ENCODE data around the gene MROH2A. TPM values are rescaled to one million over a fixed set of nuclear protein-coding genes. Genes with fewer than 3 reads are reported as not detected.

The MROH2A gene
- total RNA-seq, 1 donor from 2014 or later: not detected

DNA sequence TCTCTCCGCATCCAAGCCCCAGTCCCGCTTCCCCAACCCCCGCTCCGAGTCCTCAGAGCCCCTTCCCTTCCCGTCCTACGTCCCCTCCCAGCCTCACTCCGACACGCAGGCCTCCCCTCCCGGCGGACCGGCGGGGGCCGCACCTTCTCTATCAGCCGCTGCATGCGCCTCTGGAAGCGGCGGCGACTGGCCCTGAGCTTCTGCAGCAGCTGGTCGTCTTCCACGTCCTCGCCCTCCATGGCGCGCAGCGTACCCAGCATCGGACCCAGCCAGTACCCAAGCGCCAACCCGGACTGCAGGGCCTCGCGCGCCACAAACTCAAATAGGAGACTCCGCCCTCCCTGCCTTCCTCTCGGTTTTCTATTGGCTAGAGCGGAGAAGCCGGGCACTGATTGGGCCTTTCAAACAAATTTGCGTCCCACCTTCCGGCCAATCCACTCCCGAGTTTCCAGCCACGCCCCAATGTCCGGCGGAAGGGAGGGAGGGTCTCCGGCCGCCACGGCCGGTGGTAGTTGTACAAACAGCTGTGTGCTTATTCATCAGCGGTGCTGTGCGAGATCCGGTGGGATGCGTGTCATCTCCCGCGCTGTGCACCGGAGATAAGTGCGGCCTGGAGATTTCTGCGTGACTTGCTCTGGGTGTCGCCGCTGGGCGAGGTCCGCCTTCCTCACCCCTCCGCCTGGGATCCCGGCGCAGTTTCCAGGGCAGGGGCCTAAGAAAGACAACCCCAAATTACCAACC lies 76.3 kb downstream of the MROH2A start, which contains the start of gene HJURP:
TSS of gene HJURP (minus strand) at position 295 of the 741 bp plus-strand sequence. CDS start at position 260, 35 bp downstream.
- Mint-ChIP-seq H3K36me3 (ENCODE audit: unreplicated experiment) (no peaks in the 10 kb centered on the region), H3K4me3 (ENCODE audit: unreplicated experiment) (peak within 1 kb of the TSS; percentile 98), H3K27ac (ENCODE audit: unreplicated experiment) (peak within 1 kb of the TSS; percentile 93), H3K4me1 (ENCODE audit: low read depth, unreplicated experiment) (peaks cover 6% of the 10 kb centered on the region), H3K9me3 (ENCODE audit: unreplicated experiment) (no peaks in the 10 kb centered on the region), H3K27me3 (ENCODE audit: unreplicated experiment) (peaks cover 4% of the 10 kb centered on the region)
- peak; percentile 92 for DNase-seq
- TF ChIP-seq, protein P1, sequence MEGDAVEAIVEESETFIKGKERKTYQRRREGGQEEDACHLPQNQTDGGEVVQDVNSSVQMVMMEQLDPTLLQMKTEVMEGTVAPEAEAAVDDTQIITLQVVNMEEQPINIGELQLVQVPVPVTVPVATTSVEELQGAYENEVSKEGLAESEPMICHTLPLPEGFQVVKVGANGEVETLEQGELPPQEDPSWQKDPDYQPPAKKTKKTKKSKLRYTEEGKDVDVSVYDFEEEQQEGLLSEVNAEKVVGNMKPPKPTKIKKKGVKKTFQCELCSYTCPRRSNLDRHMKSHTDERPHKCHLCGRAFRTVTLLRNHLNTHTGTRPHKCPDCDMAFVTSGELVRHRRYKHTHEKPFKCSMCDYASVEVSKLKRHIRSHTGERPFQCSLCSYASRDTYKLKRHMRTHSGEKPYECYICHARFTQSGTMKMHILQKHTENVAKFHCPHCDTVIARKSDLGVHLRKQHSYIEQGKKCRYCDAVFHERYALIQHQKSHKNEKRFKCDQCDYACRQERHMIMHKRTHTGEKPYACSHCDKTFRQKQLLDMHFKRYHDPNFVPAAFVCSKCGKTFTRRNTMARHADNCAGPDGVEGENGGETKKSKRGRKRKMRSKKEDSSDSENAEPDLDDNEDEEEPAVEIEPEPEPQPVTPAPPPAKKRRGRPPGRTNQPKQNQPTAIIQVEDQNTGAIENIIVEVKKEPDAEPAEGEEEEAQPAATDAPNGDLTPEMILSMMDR (IDR thresholded peaks at IDR 0.05; ENCODE audit: partially characterized antibody, unreplicated experiment): no peak

DNA sequence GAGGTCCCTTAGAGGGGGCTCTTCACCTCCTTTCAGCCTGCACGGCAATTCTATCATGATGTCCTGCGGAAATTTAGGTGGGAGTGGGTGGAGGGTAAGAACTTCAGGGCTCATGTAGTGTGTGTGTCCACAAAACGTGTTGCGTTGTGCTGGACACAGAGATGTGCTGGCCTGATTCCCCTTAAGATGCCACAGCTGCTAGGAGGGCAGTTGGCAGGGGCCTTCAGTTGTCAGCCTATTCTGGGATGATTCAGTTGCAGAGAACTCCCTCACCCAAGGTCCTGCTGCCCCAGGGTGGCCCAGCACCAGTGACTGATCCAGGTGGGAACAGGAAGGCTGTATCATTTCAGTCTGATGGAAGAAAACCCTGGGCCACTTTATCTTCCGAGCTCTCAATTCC lies 77.2 kb downstream of the MROH2A start:
- H3K9me3 Mint-ChIP-seq (ENCODE audit: unreplicated experiment): no peaks in the 10 kb centered on the region
- H3K36me3 Mint-ChIP-seq (ENCODE audit: unreplicated experiment): no peaks in the 10 kb centered on the region
- H3K27ac Mint-ChIP-seq (ENCODE audit: unreplicated experiment): no peak overlapping the region
- H3K27me3 Mint-ChIP-seq (ENCODE audit: unreplicated experiment): peaks cover 5% of the 10 kb centered on the region
- H3K4me3 Mint-ChIP-seq (ENCODE audit: unreplicated experiment): peak overlapping the region; percentile 98
- DNase-seq: no peak
- TF ChIP-seq, protein P1 (IDR thresholded peaks at IDR 0.05; ENCODE audit: partially characterized antibody, unreplicated experiment): no peak
- H3K4me1 Mint-ChIP-seq (ENCODE audit: low read depth, unreplicated experiment): peaks cover 6% of the 10 kb centered on the region

DNA sequence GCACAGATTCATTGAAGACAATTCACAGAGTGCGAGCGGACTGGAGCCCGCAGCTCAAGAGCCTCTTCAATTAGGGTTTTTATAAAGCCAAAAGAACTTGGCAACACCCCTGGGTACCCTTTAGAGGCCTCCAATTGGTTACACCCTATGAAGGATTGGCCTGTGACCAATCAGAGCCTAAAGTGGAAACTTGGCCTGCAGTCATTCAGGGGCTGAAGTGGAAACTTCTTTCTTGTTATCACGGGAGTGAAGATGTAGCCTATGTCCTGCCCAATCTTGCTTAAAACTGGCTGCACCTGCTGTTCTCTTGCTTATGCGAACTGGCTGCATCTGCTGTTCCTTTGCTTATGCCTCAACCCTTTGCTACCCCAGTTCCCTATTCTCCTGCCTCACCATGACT lies 78.1 kb downstream of the MROH2A start:
- no peaks in the 10 kb centered on the region for H3K36me3 Mint-ChIP-seq (ENCODE audit: unreplicated experiment)
- no peak for DNase-seq
- H3K27me3 Mint-ChIP-seq (ENCODE audit: unreplicated experiment): peaks cover 5% of the 10 kb centered on the region
- no peak overlapping the region for H3K27ac Mint-ChIP-seq (ENCODE audit: unreplicated experiment)
- TF ChIP-seq, protein P1 (IDR thresholded peaks at IDR 0.05; ENCODE audit: partially characterized antibody, unreplicated experiment): no peak
- H3K9me3 Mint-ChIP-seq (ENCODE audit: unreplicated experiment): no peaks in the 10 kb centered on the region
- H3K4me3 Mint-ChIP-seq (ENCODE audit: unreplicated experiment): no peak overlapping the region
- peaks cover 6% of the 10 kb centered on the region for H3K4me1 Mint-ChIP-seq (ENCODE audit: low read depth, unreplicated experiment)

DNA sequence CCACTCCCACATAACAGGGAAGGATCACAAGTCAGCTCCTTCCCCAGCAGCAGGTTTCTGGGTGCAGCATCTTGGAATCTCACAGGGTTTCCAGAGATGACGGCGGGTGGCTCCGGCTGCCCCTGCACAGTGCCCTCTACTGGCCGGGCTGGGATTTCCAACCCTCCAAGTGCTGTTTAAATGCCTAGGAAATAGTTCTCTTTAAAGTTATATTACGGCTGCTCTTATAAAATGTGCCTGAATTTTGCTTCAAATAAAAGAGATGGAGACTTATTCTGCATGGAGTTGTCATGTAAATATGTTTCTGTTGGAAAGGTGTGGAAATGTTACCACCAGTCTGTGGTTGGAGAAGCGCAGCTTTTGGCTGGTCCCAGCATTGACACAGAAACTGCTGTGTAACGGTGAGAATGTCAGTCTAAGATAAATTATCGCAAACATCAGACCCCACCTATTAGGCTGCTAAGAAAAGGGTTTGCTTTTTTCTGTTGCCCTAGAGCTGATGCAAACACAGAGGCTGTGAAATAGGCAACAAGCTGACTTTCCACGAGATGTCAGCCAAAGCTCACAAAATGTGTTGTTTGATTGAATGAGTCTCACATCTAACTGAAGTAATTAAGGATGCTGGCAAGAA lies 79.5 kb downstream of the MROH2A start:
- peaks cover 6% of the 10 kb centered on the region for H3K36me3 Mint-ChIP-seq (ENCODE audit: unreplicated experiment)
- peaks cover 4% of the 10 kb centered on the region for H3K4me1 Mint-ChIP-seq (ENCODE audit: low read depth, unreplicated experiment)
- H3K4me3 Mint-ChIP-seq (ENCODE audit: unreplicated experiment): no peak overlapping the region
- peaks cover 1% of the 10 kb centered on the region for H3K9me3 Mint-ChIP-seq (ENCODE audit: unreplicated experiment)
- DNase-seq: peak; percentile 59
- TF ChIP-seq, protein P1 (IDR thresholded peaks at IDR 0.05; ENCODE audit: partially characterized antibody, unreplicated experiment): peak; percentile 74
- no peak overlapping the region for H3K27ac Mint-ChIP-seq (ENCODE audit: unreplicated experiment)
- peaks cover 5% of the 10 kb centered on the region for H3K27me3 Mint-ChIP-seq (ENCODE audit: unreplicated experiment)

DNA sequence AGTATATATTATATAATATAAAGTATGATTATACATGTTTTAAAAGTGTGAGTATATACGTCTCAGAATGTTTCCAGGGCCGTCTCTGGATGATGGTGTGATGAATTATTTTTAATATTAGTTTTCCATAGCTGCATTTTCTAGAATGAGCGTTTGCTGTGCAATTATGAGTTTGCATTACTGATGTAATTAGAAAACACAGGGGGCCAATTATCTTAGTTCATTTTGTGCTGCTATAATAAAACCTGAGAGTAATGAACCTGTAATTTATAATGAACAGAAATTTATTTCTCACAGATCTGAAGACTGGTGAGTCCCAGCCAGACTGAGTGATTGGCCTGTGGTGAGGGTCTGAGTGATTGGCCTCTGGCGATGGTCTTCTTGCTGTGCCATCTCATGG lies 80.2 kb downstream of the MROH2A start:
- H3K27me3 Mint-ChIP-seq (ENCODE audit: unreplicated experiment): peaks cover 3% of the 10 kb centered on the region
- H3K27ac Mint-ChIP-seq (ENCODE audit: unreplicated experiment): no peak overlapping the region
- DNase-seq: no peak
- no peaks in the 10 kb centered on the region for H3K4me1 Mint-ChIP-seq (ENCODE audit: low read depth, unreplicated experiment)
- TF ChIP-seq, protein P1 (IDR thresholded peaks at IDR 0.05; ENCODE audit: partially characterized antibody, unreplicated experiment): no peak
- H3K9me3 Mint-ChIP-seq (ENCODE audit: unreplicated experiment): peaks cover 4% of the 10 kb centered on the region
- H3K36me3 Mint-ChIP-seq (ENCODE audit: unreplicated experiment): peaks cover 6% of the 10 kb centered on the region
- H3K4me3 Mint-ChIP-seq (ENCODE audit: unreplicated experiment): no peak overlapping the region

Measured in glutamatergic neuron (in vitro differentiated cells).